ENCODE measurements around the gene CLTCL1.

The CLTCL1 gene

GRCh38 chr22:19175602-19176174, 115.8 kb downstream of the CLTCL1 start:
- ChIA-PET CTCF (no interaction called here), POLR2A (interaction anchor here (0.9 to 2.0 kb wide), 3 partner anchors 60 to 304 kb away, joined by 3 to 5 read pairs (median 3); partner anchors contain the start of genes CLTCL1 and UFD1)
- TF ChIP-seq ELF4 (IDR thresholded peaks at IDR 0.05) (peak; percentile 10; the same call in 1 of the 2 replicates), FOXK2 (IDR thresholded peaks at IDR 0.05) (no peak)
- no peak for DNase-seq (ENCODE audit: extremely low spot score)

GRCh38 chr22:19175026-19175601, 116.4 kb downstream of the CLTCL1 start:
- CTCF ChIA-PET, result no interaction called here

GRCh38 chr22:19174106-19175025, 117.2 kb downstream of the CLTCL1 start:
- POLR2A ChIA-PET, result interaction anchor here (0.7 to 1.7 kb wide), 3 partner anchors 8 to 268 kb away, joined by 3 to 6 read pairs (median 3); partner anchors contain the start of genes DGCR2 and DGCR6
- TF ChIP-seq HDGF (IDR thresholded peaks at IDR 0.05; ENCODE audit: borderline replicate concordance), result no peak
- TF ChIP-seq L3MBTL2 (conservative IDR thresholded peaks at IDR 0.05), result 0 out of 2 replicates have a peak, but pooled peaks have one; percentile 14
- CTCF ChIA-PET, result no interaction called here
- no peak for DNase-seq (ENCODE audit: extremely low spot score)

More at GRCh38 chr22:19175026-19175601, 116.4 kb downstream of the CLTCL1 start:
- TF ChIP-seq ELF4 (IDR thresholded peaks at IDR 0.05) (peak; percentile 8; the same call in 1 of the 2 replicates), TARDBP (IDR thresholded peaks at IDR 0.05) (no peak)
- POLR2A ChIA-PET, result interaction anchor here (1.7 to 2.0 kb wide), 2 partner anchors 116 to 269 kb away, joined by 5 to 6 read pairs; partner anchors contain the start of genes CLTCL1 and DGCR6
- DNase-seq (ENCODE audit: extremely low spot score), result no peak

- DNase-seq (ENCODE audit: extremely low spot score), result no peak
- CTCF ChIA-PET, result interaction anchor here (0.8 kb wide), 1 partner anchor 29 kb away, joined by 3 read pairs; the partner anchor contains the start of gene ESS2
- TF ChIP-seq PKNOX1 (IDR thresholded peaks at IDR 0.05), result no peak
- TF ChIP-seq NFRKB (IDR thresholded peaks at IDR 0.05), result no peak
- TF ChIP-seq CTBP1 (IDR thresholded peaks at IDR 0.05; ENCODE audit: borderline replicate concordance), result no peak
- TF ChIP-seq BHLHE40 (IDR thresholded peaks at IDR 0.05; ENCODE audit: borderline replicate concordance), result no peak
- TF ChIP-seq ELF4 (IDR thresholded peaks at IDR 0.05), result 0 out of 2 replicates have a peak, but pooled peaks have one; percentile 12
- no peak for TF ChIP-seq ARNT (IDR thresholded peaks at IDR 0.05)
- POLR2A ChIA-PET, result interaction anchor here (0.8 to 1.7 kb wide), 3 partner anchors 9 to 267 kb away, joined by 3 to 6 read pairs (median 3); partner anchors contain the start of gene DGCR6
These were observed 118.2 kb downstream of the CLTCL1 start for GRCh38 chr22:19173047-19174035.

- ChIA-PET CTCF (interaction anchor here (0.8 kb wide), 1 partner anchor 28 kb away, joined by 3 read pairs; the partner anchor contains the start of gene ESS2), POLR2A (interaction anchor here (0.8 kb wide), 1 partner anchor 35 kb away, joined by 3 read pairs; no protein-coding TSS in a partner anchor)
- DNase-seq (ENCODE audit: extremely low spot score), result no peak
- TF ChIP-seq FOXK2 (IDR thresholded peaks at IDR 0.05) (no peak), HDGF (IDR thresholded peaks at IDR 0.05; ENCODE audit: borderline replicate concordance) (peak; percentile 24; the same call in 1 of the 2 replicates), NFRKB (IDR thresholded peaks at IDR 0.05) (no peak), FOXM1 (IDR thresholded peaks at IDR 0.05; ENCODE audit: borderline replicate concordance) (no peak)
These were observed 119.1 kb downstream of the CLTCL1 start for GRCh38 chr22:19172213-19173046.

GRCh38 chr22:19169947-19170318, 121.6 kb downstream of the CLTCL1 start:
- TF ChIP-seq FOXA1 (IDR thresholded peaks at IDR 0.05) (no peak), ELF4 (IDR thresholded peaks at IDR 0.05) (no peak), NFRKB (IDR thresholded peaks at IDR 0.05) (no peak), LEF1 (IDR thresholded peaks at IDR 0.05; ENCODE audit: borderline replicate concordance) (no peak), HDGF (IDR thresholded peaks at IDR 0.05; ENCODE audit: borderline replicate concordance) (no peak), FOXK2 (IDR thresholded peaks at IDR 0.05) (no peak), ARNT (IDR thresholded peaks at IDR 0.05) (no peak), PKNOX1 (IDR thresholded peaks at IDR 0.05) (no peak), FOXM1 (IDR thresholded peaks at IDR 0.05; ENCODE audit: borderline replicate concordance) (no peak), ZNF384 (IDR thresholded peaks at IDR 0.05) (no peak), BHLHE40 (IDR thresholded peaks at IDR 0.05; ENCODE audit: borderline replicate concordance) (no peak), TARDBP (IDR thresholded peaks at IDR 0.05) (no peak), SP1 (IDR thresholded peaks at IDR 0.05) (no peak), SUZ12 (IDR thresholded peaks at IDR 0.05) (no peak), CTBP1 (IDR thresholded peaks at IDR 0.05; ENCODE audit: borderline replicate concordance) (no peak), L3MBTL2 (conservative IDR thresholded peaks at IDR 0.05) (no peak)
- POLR2A ChIA-PET, result interaction anchor here (0.9 to 1.3 kb wide), 2 partner anchors 23 to 25 kb away, joined by 3 to 7 read pairs; partner anchors contain the start of gene ESS2
- CTCF ChIA-PET, result no interaction called here
- DNase-seq (ENCODE audit: extremely low spot score), result no peak

Data from HEK293T (cell line).